Central memory CD4-positive, alpha-beta T cell (primary cell): Measurements from ENCODE around the gene HEATR1.

Experiments
- DNase-seq: peaks from one replicate; pipeline ENCODE4 v3.0.0; 2022

The HEATR1 gene

DNA sequence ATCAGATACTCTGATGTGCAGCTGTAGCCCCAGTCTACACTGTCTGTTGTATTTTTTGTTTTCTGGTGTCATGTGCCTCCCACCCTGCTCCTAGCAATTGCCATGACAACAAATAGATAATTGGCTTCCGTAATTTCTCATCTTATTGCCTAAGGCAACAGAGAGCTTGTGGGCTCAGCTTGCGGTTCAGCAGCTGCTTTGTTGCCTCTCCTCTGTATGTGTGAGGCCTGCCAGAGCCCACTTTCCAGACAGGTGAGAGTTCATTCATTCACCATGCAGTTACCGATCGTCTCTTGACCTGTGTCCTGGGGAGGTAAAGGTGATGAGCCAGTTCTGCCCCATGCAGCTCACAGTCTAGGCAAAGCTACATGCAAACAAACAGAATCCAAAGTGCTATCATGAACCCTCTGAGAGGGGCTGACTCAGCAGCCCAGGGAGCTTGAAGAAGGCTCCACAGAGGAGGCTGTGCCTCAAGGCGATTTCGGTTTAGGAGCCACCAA, 68.6 kb downstream of the HEATR1 start:
- no peak for DNase-seq

DNA sequence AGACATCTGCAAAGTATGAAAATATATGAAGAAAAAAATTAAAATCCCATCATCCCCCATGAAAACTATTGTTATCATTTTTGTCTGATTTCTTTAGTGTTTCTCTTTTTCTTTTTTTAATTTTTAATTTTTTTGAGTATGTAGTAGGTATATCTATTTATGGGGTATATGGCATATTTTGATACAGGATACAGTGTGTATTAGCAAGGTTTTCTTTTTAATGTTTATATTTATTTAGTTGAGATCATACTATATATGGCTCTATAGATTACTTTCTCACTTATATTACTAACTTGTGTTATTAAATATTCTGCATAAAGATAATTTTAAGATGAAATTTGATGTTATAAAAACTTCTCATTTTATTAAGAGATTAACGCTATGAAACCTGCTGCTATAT, 69.1 kb downstream of the HEATR1 start:
- no peak for DNase-seq

GRCh38 chr1:236534151-236534651, 70.1 kb downstream of the HEATR1 start:
- DNase-seq, result peak; percentile 16

DNA sequence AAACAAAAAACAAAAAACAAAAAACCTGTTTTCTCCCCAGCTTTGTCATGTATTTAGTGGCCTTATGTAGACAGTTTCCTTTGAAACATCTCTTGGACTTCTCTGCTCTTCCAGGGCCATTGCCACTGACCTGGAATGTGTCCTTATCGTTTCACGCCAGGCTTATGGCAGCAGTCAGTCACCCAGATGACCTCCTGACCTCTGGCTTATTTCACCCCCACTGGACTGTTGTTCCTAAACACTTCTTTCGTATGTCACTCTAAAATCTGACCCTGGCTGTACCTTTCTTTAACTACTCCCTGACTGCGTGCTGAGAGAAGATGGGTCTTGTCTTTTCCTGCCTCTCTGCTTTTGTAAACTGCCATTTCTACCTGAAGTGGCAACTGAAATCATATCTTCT, 71.5 kb downstream of the HEATR1 start:
- no peak for DNase-seq

GRCh38 chr1:236530959-236531358, 73.4 kb downstream of the HEATR1 start:
- DNase-seq, result no peak

DNA sequence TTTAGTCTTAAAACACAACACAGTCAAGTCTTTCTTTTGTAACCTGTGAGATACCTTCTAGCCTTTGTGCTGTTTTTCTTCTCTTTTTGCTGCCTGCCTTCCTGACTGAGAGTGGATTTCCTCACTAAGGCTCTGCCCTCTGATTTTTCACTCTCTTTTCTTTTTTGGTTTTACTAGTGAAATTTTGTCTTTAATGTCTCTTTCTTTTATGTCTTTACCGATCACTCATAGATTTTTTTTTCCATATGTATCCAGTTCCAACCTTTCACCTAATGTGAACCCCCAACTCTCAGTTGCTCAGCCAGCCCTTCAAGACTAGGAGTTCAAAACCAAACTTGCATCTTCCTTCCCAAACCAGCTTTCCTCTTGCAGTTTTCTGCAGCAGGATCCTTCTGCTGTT, 74.0 kb downstream of the HEATR1 start:
- no peak for DNase-seq

- no peak for DNase-seq
These were observed 78.2 kb downstream of the HEATR1 start for GRCh38 chr1:236526079-236526478.

- no peak for DNase-seq
These were observed 79.5 kb downstream of the HEATR1 start for GRCh38 chr1:236524895-236525184.

- peak; percentile 74 for DNase-seq
These were observed 80.0 kb downstream of the HEATR1 start for GRCh38 chr1:236524142-236524894.

DNA sequence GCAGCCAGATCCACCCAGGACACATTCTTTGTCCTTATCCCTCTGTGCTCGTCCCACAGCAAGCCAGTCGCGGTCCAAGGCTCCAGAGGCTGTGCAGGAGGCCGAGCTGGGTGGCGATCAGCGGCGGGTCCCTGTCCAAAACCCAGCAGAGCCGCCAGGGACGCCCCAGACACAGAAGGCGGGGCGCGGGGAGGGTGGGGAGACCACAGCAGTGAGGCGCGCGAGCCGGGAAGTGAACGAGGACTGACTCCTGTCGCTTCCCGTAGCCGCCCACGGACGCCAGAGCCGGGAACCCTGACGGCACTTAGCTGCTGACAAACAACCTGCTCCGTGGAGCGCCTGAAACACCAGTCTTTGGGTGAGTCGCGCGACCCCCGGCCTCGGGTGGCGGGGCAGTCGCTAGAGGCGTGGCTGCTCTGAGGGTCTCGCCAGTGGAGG, 80.6 kb downstream of the HEATR1 start, which contains the start of gene LGALS8:
TSS of gene LGALS8 (plus strand) at position 279 of the 438 bp plus-strand sequence. CDS start 2,089 bp downstream, outside the sequence.
- peak; percentile 81 for DNase-seq

DNA sequence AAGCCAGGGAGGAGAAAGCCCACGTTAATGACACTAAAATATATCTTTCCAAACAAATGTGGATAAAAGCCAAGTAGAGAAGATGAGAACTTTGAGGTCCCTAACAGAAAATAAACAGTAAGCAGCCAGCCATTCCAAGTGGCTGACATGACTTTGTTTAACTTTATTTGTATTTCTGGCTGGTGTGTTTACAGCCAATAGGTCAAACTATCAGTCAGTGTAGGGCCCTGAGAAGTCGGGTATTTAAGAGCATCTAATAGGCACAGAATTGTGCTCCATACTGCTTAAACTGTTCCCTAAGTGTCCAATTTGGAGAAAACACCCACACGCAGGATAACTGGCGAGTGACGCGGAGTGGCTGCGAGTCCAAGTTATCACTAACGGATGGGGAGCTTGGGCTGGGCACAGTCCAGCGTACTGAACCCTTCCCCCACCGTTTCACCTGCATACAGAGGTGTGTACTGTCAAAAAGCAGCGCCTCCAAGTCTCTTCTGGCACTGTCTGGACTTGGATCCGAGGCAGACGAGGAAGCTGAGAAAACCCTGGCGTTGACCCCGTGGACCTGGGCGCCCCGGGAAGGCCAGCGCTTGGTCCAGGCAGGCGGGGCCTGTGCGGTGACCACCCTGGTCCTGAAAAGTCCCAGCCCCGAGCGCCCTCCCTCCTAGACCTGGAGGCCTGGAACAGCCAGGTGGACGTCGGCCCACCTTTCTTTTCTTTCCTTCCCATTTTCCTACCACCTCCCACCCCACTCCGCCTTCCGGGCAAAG, 81.2 kb downstream of the HEATR1 start:
- DNase-seq, result no peak

DNA sequence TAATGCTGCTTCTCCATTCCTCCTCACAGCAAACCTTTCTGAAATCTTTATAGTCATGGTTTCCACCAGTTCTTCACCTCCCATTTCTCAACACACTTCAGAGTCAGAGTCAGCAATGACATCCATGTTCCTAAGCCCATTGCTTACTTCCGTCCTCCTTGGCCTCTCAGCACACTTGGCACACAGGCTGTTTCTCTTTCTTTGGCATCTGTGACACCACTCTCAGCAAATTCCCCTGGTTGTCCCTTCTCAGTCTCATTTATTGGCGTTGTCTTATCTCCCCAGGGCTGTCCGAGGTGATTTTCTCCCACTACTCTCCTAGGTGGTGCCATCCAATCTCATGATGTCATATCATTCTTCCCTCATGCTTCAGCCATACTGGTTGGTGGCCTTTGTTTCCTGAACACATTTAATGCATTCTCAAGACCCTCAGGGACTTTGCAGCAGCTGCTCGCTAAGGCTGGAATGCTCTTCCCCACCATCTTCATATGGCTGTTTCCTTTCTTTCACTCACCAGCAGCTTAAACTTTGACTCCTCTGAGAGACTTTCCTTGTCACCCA, 83.8 kb downstream of the HEATR1 start:
- DNase-seq, result no peak

DNA sequence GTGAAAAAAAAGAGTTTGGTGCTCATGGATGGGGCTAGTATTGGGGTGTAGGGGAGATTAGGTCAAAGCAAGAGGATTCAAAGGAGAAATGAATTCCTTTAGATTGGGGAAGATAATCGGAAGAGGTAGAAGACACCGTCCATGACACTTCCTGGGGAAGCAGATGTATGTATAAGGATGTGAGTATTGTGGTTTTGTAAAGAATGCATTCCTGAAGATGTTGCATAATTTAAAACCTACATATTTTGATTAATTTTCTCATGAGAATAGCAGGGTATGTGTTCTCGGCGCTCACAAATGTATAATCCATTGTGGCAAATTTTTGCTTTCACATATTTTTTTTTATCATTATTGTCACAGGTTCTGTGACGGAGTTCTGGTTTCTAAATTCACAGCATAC, 86.0 kb downstream of the HEATR1 start:
- DNase-seq, result no peak

GRCh38 chr1:236516929-236517704, 87.2 kb downstream of the HEATR1 start:
- DNase-seq, result peak; percentile 72

GRCh38 chr1:236515443-236515958, 88.8 kb downstream of the HEATR1 start:
- DNase-seq, result no peak

- no peak for DNase-seq
These were observed 89.4 kb downstream of the HEATR1 start for GRCh38 chr1:236514703-236515442.

DNA sequence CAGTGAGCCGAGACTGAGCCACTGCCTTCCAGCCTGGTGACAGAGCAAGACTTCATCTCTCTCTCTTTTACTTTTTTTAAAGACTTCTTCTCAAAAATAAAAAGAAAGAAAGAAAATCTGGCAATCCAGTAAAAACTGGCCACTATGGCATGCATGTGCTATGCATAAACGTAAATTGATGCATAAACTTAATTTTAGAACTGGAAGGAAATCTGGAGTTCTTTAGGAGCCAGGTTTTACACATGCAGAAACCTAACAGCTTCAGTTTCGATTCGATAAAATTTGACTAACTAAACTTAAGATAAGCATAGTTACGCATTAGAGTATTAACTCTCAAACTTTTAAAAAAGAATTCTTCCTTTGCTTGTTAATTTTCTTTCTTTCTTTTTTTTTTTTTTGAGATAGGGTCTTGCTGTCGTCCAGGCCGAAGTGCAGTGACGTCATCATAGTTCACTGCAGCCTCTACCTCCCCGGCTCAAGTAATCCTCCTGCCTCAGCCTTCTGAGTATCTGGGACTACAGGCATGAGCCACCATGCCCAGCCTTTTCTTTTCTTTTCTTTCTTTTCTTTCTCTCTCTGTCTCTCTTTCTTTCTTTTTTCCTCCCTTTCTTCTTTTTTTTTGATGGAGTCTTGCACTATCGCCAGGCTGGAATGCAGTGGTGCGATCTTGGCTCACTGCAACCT, 92.4 kb downstream of the HEATR1 start:
- no peak for DNase-seq

DNA sequence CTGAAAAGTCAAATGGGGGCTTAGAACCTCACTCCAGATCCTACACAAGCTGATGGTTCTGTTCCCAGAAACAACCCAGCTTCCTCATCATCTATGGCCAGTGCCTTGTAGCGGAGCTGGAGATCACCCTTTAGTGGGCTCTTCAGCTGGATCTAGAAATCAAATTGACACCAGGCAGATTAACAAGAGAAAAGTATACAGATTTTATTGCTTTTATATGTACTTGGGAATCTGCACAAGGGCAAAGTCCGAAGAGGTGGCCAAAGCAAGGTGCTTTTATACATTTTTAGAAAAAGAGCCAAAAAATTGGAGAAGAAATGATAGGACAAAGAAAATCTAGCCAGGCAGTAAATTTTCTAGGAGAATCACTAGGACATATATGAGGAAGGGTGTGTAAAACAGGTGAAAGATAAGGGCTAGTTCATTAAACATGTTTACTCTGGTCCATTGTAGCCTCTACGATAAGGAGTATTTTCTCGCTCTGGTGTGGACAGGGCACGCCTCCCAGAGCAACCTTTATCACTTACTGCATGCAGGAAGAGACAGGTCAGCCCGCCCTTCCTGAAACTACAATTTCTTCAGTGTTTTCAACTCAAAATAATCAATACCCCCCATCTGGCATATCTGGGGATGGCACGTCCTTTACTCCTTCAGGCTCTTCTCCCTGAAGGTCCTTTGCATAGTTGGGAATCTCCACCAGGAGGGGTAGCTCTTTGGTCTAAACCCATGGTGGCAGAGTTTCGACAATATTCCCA, 94.5 kb downstream of the HEATR1 start:
- DNase-seq, result no peak

DNA sequence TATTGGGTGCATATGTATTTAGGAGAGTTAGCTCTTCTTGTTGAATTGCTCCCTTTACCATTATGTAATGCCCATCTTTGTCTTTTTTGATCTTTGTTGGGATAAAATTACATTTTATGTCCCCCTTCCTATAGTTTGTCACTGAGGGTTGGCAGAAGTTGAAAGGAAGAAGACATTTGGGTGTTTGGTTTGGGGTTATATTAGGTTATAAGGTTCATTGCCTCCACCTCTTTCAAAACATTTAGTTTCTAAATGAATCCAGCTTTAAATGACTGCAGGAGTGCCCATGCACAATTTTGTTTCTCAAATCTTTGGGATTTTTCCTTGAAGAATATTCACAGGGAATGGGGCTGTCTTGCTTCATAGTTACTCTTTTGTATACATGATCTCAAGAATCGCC, 95.1 kb downstream of the HEATR1 start:
- DNase-seq, result no peak

- no peak for DNase-seq
These were observed 95.7 kb downstream of the HEATR1 start for GRCh38 chr1:236508593-236509027.
